HL-60 (cell line): ENCODE results near the gene BMP6.

ENCODE experiments used
- DNase-seq, 2 experiments: peaks; one replicate each; pipeline ENCODE4 v3.0.0-alpha.2; 2010 to 2020; ENCODE audit warnings: low read depth in 1 of 2, low spot score in 1 of 2
- H3K27ac ChIP-seq: fragments of 250-450 bp; sonication (Bioruptor Pico); replicated peaks from 2 replicates; pipeline ENCODE4 v1.5.1; 2020; ENCODE audit warnings: mild to moderate bottlenecking, moderate library complexity
- H3K27me3 ChIP-seq: fragments of 250-450 bp; sonication (Bioruptor Pico); 2 replicates; pipeline ENCODE4 v1.5.1; 2021; ENCODE audit warnings: mild to moderate bottlenecking, moderate library complexity; ENCODE audit not compliant: insufficient read depth, poor library complexity, severe bottlenecking
- H3K4me3 ChIP-seq: replicated peaks from 2 replicates; pipeline ENCODE4 v1.5.1; 2011; ENCODE audit warnings: mild to moderate bottlenecking, control low read depth, low read length; ENCODE audit not compliant: insufficient read depth
- GABPA ChIP-seq: IDR thresholded peaks from 2 replicates; pipeline ENCODE4 v1.6.1; 2012; ENCODE audit warnings: low read depth
- POLR2AphosphoS5 ChIP-seq: IDR thresholded peaks from 2 replicates; pipeline ENCODE4 v1.6.1; 2012; ENCODE audit warnings: low read depth
- SPI1 ChIP-seq: IDR thresholded peaks from 2 replicates; pipeline ENCODE4 v1.6.1; 2012; ENCODE audit warnings: low read depth, mild to moderate bottlenecking, borderline replicate concordance
- TF ChIP-seq, protein P1 (sequence below): IDR thresholded peaks from 2 replicates; pipeline ENCODE4 v1.6.1; 2012; ENCODE audit warnings: low read depth; ENCODE audit not compliant: insufficient replicate concordance
- TF ChIP-seq, protein P2 (sequence below): IDR thresholded peaks from one replicate; pipeline ENCODE4 v1.5.1; 2011; ENCODE audit warnings: low read length, control low read depth, inconsistent platforms; ENCODE audit not compliant: insufficient read depth

The BMP6 gene

DNA sequence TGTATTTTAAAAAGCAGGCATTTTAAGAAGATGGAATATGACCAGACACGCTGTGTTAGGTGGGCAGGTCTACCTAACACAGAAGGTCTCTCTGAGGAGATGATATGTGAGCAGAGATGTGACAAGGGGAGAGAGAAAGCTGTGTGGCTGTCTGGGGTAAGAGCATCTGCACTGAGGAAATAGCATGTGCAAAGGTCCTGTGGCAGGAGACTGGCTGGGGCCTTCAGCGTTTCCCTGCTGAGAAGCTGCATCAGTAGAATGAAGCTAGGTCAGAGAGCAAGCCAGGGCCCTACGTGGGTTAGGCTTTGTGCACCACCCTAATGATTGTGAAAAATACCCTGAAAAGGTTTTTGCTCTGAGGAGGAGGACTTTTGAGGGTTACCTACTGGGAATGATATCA lies 97.7 kb downstream of the BMP6 start:
- DNase-seq: no peak

DNA sequence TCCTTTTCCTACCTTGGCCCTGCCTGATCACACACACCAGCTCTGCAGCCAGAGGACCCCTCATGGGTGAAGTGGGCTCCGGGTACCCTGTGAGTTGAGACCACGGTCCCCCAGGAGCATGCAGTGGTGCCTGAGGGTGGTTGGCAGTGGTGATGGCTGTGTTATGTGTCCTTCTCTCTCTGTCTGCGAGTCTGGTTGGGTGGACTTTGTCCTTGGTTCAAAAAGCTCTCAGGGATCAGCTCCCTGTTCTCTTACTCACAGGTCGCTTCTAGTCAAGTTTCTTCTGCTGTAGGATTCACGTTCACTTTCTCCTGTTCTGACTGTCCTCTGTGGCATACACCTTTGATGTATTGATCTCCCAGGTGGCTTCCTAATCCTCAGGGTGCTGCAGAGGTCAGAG lies 100.1 kb downstream of the BMP6 start:
- TF ChIP-seq, protein P1, sequence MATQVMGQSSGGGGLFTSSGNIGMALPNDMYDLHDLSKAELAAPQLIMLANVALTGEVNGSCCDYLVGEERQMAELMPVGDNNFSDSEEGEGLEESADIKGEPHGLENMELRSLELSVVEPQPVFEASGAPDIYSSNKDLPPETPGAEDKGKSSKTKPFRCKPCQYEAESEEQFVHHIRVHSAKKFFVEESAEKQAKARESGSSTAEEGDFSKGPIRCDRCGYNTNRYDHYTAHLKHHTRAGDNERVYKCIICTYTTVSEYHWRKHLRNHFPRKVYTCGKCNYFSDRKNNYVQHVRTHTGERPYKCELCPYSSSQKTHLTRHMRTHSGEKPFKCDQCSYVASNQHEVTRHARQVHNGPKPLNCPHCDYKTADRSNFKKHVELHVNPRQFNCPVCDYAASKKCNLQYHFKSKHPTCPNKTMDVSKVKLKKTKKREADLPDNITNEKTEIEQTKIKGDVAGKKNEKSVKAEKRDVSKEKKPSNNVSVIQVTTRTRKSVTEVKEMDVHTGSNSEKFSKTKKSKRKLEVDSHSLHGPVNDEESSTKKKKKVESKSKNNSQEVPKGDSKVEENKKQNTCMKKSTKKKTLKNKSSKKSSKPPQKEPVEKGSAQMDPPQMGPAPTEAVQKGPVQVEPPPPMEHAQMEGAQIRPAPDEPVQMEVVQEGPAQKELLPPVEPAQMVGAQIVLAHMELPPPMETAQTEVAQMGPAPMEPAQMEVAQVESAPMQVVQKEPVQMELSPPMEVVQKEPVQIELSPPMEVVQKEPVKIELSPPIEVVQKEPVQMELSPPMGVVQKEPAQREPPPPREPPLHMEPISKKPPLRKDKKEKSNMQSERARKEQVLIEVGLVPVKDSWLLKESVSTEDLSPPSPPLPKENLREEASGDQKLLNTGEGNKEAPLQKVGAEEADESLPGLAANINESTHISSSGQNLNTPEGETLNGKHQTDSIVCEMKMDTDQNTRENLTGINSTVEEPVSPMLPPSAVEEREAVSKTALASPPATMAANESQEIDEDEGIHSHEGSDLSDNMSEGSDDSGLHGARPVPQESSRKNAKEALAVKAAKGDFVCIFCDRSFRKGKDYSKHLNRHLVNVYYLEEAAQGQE: no peak
- no peak overlapping the region for H3K27ac ChIP-seq
- peaks cover 2% of the 10 kb centered on the region for H3K27me3 ChIP-seq
- H3K4me3 ChIP-seq: no peak overlapping the region
- DNase-seq: no peak

More for the DNA sequence above, 97.7 kb downstream of the BMP6 start:
- no peak for TF ChIP-seq POLR2AphosphoS5
- TF ChIP-seq, protein P1: no peak
- no peak for TF ChIP-seq SPI1
- TF ChIP-seq GABPA: no peak
- TF ChIP-seq, protein P2, sequence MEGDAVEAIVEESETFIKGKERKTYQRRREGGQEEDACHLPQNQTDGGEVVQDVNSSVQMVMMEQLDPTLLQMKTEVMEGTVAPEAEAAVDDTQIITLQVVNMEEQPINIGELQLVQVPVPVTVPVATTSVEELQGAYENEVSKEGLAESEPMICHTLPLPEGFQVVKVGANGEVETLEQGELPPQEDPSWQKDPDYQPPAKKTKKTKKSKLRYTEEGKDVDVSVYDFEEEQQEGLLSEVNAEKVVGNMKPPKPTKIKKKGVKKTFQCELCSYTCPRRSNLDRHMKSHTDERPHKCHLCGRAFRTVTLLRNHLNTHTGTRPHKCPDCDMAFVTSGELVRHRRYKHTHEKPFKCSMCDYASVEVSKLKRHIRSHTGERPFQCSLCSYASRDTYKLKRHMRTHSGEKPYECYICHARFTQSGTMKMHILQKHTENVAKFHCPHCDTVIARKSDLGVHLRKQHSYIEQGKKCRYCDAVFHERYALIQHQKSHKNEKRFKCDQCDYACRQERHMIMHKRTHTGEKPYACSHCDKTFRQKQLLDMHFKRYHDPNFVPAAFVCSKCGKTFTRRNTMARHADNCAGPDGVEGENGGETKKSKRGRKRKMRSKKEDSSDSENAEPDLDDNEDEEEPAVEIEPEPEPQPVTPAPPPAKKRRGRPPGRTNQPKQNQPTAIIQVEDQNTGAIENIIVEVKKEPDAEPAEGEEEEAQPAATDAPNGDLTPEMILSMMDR: no peak
- peaks cover 2% of the 10 kb centered on the region for H3K27me3 ChIP-seq
- H3K4me3 ChIP-seq: no peak overlapping the region
- H3K27ac ChIP-seq: no peak overlapping the region

DNA sequence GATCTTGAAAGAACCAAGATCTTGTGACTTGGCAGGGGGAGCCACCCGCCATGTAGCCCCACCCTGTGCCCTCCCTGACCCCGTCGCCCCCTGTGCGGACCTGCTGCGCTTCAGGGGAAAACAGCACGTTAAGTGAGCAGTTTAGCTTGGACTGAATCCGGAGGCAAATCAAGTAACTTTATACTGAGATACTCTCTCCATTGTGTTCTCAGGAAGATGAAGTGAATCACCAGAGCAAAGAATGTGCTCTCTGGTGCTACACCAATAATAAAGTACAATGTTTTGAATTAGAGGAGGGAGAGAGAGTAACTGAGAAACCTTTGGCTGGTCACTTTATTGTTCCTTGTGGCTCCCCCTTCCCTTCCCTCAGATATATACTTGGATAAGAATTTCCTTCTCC lies 101.2 kb downstream of the BMP6 start:
- H3K27me3 ChIP-seq: peaks cover 2% of the 10 kb centered on the region
- TF ChIP-seq, protein P2: no peak
- TF ChIP-seq, protein P1: no peak
- TF ChIP-seq POLR2AphosphoS5: no peak
- TF ChIP-seq SPI1: no peak
- TF ChIP-seq GABPA: no peak
- no peak for DNase-seq
- no peak overlapping the region for H3K4me3 ChIP-seq
- H3K27ac ChIP-seq: no peak overlapping the region

DNA sequence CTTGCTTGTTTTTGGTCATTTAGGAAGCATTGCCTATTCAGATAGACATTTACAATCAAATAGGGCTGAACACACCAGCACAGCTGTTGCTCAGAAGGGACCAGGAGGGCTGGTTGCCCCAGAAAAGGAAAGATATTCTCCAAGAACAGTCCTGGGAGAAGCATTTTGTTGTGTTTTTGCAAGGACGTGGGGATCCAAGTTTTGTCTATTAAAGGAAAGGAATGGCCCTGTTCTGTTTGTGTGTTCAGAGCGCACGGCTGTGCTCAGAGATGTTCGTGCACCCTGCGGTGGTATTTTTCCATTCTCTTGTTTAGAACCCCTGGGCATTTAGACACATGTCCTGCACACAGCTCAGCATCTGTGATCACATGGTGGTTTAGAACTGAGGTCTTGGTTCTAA lies 102.2 kb downstream of the BMP6 start:
- TF ChIP-seq, protein P2: no peak
- TF ChIP-seq, protein P1: no peak
- no peak overlapping the region for H3K4me3 ChIP-seq
- no peak for DNase-seq
- H3K27ac ChIP-seq: no peak overlapping the region
- peaks cover 2% of the 10 kb centered on the region for H3K27me3 ChIP-seq
